ENCODE data around the gene EEPD1. TPM values are rescaled to one million over a fixed set of nuclear protein-coding genes. Genes with fewer than 3 reads are reported as not detected.

EEPD1 gene
- total RNA-seq, 1 donor from 2014 or later: 12.5 TPM

Small RNA genes within 50 kb of the gene (small RNA-seq; reads per million reads assigned to genes)
- gene AC006960.1: not detected
- not detected for gene AC007327.1
- gene RF00019: not detected

Other genes starting within 250 kb of the EEPD1 start
- gene ANLN, start 236.6 kb downstream of the EEPD1 start, total RNA-seq: 9.9 TPM

All from skeletal muscle tissue (tissue), 2 donors.